HepG2 (cell line): ENCODE measurements around the gene SUN5.

ENCODE experiments used
- ATRX ChIP-seq: sonication (generic); formaldehyde crosslinking; IDR thresholded peaks from 2 replicates; pipeline ENCODE4 v1.4.0; 2020; ENCODE audit warnings: missing genetic modification reagents, borderline replicate concordance
- GABPA ChIP-seq, 2 experiments: IDR thresholded peaks; 2 replicates each; pipeline ENCODE4 v1.6.1; 2011 to 2016; ENCODE audit warnings: low read depth in 2 of 2, low read length in 1 of 2, missing biosample characterization in 1 of 2, missing genetic modification characterization in 1 of 2
- RAD21 ChIP-seq: fragments of 450-650 bp; formaldehyde crosslinking; IDR thresholded peaks from 2 replicates; pipeline ENCODE4 v1.5.0; 2020; ENCODE audit warnings: mild to moderate bottlenecking
- ZNF124 ChIP-seq: sonication (generic); formaldehyde crosslinking; IDR thresholded peaks from 2 replicates; pipeline ENCODE4 v1.4.0; 2020; ENCODE audit warnings: missing genetic modification reagents

DNA sequence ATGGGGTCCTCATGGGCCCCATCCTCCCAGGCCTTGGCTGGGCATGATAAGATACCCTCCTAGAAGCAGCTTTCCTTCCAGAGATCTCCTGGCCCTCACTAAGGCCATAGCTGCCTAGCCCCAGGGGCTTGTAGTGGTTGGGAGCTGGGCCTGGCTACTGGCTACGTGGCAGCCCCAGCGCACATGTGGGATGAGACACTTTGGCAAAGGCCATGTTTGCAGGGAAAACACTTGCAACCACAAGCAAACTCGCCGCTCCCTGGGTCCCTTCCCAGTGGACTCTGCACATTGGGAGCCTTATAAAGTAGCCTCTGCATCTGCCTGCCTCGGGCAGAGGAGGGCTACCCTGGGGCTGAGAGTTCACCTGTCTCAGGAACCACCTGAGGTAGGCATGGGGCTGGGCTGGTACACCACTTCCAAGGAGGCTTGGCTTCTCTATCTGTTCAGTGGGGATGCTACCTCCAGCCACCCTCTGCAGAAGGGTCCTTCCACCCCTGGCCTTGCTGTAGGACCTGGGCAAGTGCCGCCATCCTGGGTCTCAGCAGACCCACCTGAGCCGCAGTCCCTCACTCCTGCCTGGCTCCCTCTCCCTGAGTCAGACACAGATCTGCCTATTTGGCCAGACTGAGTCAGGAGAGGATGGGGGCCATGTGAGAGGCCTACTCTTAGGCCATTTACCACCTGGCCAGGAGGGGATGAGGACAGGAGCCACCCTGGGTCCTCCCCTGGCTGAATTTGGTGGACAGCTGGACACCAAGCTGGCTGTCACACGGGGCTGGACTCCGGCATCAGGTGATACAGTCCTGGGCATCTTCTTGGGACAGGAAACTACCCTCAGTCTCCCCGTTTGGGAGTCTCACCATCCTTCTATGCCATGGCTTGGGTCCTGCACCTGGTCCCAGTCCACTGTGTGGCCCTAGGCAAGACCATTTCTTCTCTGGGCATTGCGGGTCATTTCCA is 3.4 kb upstream of the SUN5 start, which contains the start of gene BPIFB2:
- TF ChIP-seq ZNF124, result peak; percentile 82; the same call in 1 of the 2 replicates
- TF ChIP-seq RAD21 (CRISPR knock-in tag), result peak; percentile 59
- no peak for TF ChIP-seq GABPA (IDR thresholded peaks at IDR 0.05; ENCODE audit: low read depth, low read length)
- TF ChIP-seq GABPA (CRISPR knock-in tag; IDR thresholded peaks at IDR 0.05; ENCODE audit: low read depth), result no peak
- no peak for TF ChIP-seq ATRX (CRISPR knock-in tag)
